A549 (cell line): ENCODE data around the gene AFG1L. TPM values are rescaled to one million over a fixed set of nuclear protein-coding genes. Genes with fewer than 3 reads are reported as not detected.

Source experiments
- ATAC-seq, 2 experiments: fragments of 200-7000 bp in 1 of 2; fragments of >200 bp in 1 of 2; cut with Nextera tagmentation in 1 of 2; cut with Tn5 transposase in 1 of 2; 3 replicates each; pipeline versions ENCODE4 v1.8.0 to v1.9.1; 2018 to 2020; ENCODE audit warnings: mild to moderate bottlenecking in 1 of 2, moderate library complexity in 1 of 2
- CTCF ChIA-PET: fragments of 300-600 bp; sonication (Branson Sonifier 250); formaldehyde crosslinking; extraction: SDS; loops from one replicate; lab custom pipeline; 2021; ENCODE audit warnings: antibody characterized with exemption, inconsistent platforms; lab: Yijun Ruan, JAX
- POLR2A ChIA-PET: fragments of 350-600 bp; formaldehyde crosslinking; extraction: SDS; loops from one replicate; lab custom pipeline; 2021; ENCODE audit warnings: antibody characterized with exemption, inconsistent platforms; lab: Yijun Ruan, JAX
- DNase-seq, 2 experiments: peaks; one replicate each; pipeline versions ENCODE4 v3.0.0 to v3.0.0-alpha.2; 2011 to 2016; ENCODE audit warnings: low read depth in 1 of 2, low spot score in 1 of 2
- FAIRE-seq: peaks from 2 replicates; lab custom pipeline; 2011; peaks lifted over from hg19 to GRCh38; lab: Jason Lieb, UNC
- H3K27ac ChIP-seq, 2 experiments: fragments of >200 bp; sonication (Bioruptor Twin); formaldehyde crosslinking; 3 replicates each; pipeline ENCODE4 v1.5.1; 2016 to 2017
- H3K4me1 ChIP-seq: fragments of >200 bp; sonication (Bioruptor Twin); formaldehyde crosslinking; 3 replicates; pipeline ENCODE4 v1.6.1; 2016
- H3K4me2 ChIP-seq: fragments of >200 bp; sonication (Bioruptor Twin); formaldehyde crosslinking; 3 replicates; pipeline ENCODE4 v1.6.1; 2016
- H3K4me3 ChIP-seq: fragments of >200 bp; sonication (Bioruptor Twin); formaldehyde crosslinking; 3 replicates; pipeline ENCODE4 v1.5.1; 2016
- H3K9me3 ChIP-seq: fragments of >200 bp; sonication (Bioruptor Twin); formaldehyde crosslinking; 3 replicates; pipeline ENCODE4 v1.6.1; 2016
- EHMT2 ChIP-seq: fragments of 200-600 bp; sonication (generic); IDR thresholded peaks from 2 replicates; pipeline ENCODE4 v1.6.1; 2016; ENCODE audit warnings: antibody characterized with exemption, low read depth, mild to moderate bottlenecking, moderate library complexity
- EP300 ChIP-seq, 2 experiments: fragments of >200 bp; sonication (Bioruptor Twin); formaldehyde crosslinking; IDR thresholded peaks; 2 replicates in 1 of 2; 3 replicates in 1 of 2; pipeline ENCODE4 v1.6.1; 2016 to 2017
- ESRRA ChIP-seq: fragments of 150-350 bp; IDR thresholded peaks from 2 replicates; pipeline ENCODE4 v1.6.1; 2014; ENCODE audit warnings: mild to moderate bottlenecking, low read length, borderline replicate concordance
- FOXS1 ChIP-seq: fragments of 250-450 bp; sonication (Bioruptor Pico); IDR thresholded peaks from 2 replicates; pipeline ENCODE4 v1.5.0; 2020; ENCODE audit warnings: mild to moderate bottlenecking, moderate library complexity
- HDAC2 ChIP-seq: fragments of 200-600 bp; sonication (generic); IDR thresholded peaks from 2 replicates; pipeline ENCODE4 v1.6.1; 2016
- HEYL ChIP-seq: fragments of 250-450 bp; sonication (Bioruptor Pico); IDR thresholded peaks from 2 replicates; pipeline ENCODE4 v1.8.0; 2021; ENCODE audit warnings: mild to moderate bottlenecking, moderate library complexity
- HOXB13 ChIP-seq: fragments of 250-450 bp; sonication (Bioruptor Pico); IDR thresholded peaks from 2 replicates; pipeline ENCODE4 v1.5.0; 2020; ENCODE audit warnings: low read depth, mild to moderate bottlenecking, moderate library complexity
- HOXB5 ChIP-seq: fragments of 250-450 bp; sonication (Bioruptor Pico); IDR thresholded peaks from 2 replicates; pipeline ENCODE4 v1.5.0; 2020; ENCODE audit warnings: mild to moderate bottlenecking, moderate library complexity
- JUN ChIP-seq, 2 experiments: fragments of >200 bp; sonication (Bioruptor Twin); formaldehyde crosslinking; IDR thresholded peaks; 2 replicates in 1 of 2; 3 replicates in 1 of 2; pipeline ENCODE4 v1.6.1; 2016 to 2017
- JUNB ChIP-seq: fragments of >200 bp; sonication (Bioruptor Twin); formaldehyde crosslinking; IDR thresholded peaks from 2 replicates; pipeline ENCODE4 v1.6.1; 2016
- KDM5A ChIP-seq: fragments of 200-600 bp; sonication (generic); IDR thresholded peaks from 2 replicates; pipeline ENCODE4 v1.6.1; 2016; ENCODE audit warnings: antibody characterized with exemption, mild to moderate bottlenecking
- MAZ ChIP-seq: fragments of 150-350 bp; IDR thresholded peaks from 2 replicates; pipeline ENCODE4 v1.6.1; 2014; ENCODE audit warnings: antibody characterized with exemption, low read depth, low read length, borderline replicate concordance
- MYC ChIP-seq: IDR thresholded peaks from 2 replicates; pipeline ENCODE4 v1.6.1; 2012; ENCODE audit warnings: mild to moderate bottlenecking, inconsistent platforms, low read length, improper control_type of control experiment, borderline replicate concordance
- NR3C1 ChIP-seq: fragments of >200 bp; sonication (Bioruptor Twin); formaldehyde crosslinking; IDR thresholded peaks from 3 replicates; pipeline ENCODE4 v1.6.1; 2017
- RAD21 ChIP-seq, 2 experiments: fragments of >200 bp in 1 of 2; sonication (Bioruptor Twin) in 1 of 2; formaldehyde crosslinking in 1 of 2; IDR thresholded peaks in 1 of 2; conservative IDR thresholded peaks in 1 of 2; 2 replicates in 1 of 2; 3 replicates in 1 of 2; pipeline ENCODE4 v1.6.1; 2012 to 2018; ENCODE audit warnings: inconsistent platforms in 1 of 2
- RARB ChIP-seq: fragments of 250-450 bp; sonication (Bioruptor Pico); IDR thresholded peaks from 2 replicates; pipeline ENCODE4 v1.8.0; 2021; ENCODE audit warnings: mild to moderate bottlenecking, moderate library complexity
- RCOR1 ChIP-seq: fragments of 150-350 bp; IDR thresholded peaks from 2 replicates; pipeline ENCODE4 v1.6.1; 2014; ENCODE audit warnings: antibody characterized with exemption, low read length, low read depth
- SREBF2 ChIP-seq: fragments of 450-650 bp; IDR thresholded peaks from 2 replicates; pipeline ENCODE4 v1.6.1; 2014; ENCODE audit warnings: mild to moderate bottlenecking, moderate library complexity
- TFCP2L1 ChIP-seq: fragments of 250-450 bp; sonication (Bioruptor Pico); IDR thresholded peaks from 2 replicates; pipeline ENCODE4 v1.5.0; 2021; ENCODE audit warnings: mild to moderate bottlenecking
- TP53 ChIP-seq: fragments of 250-450 bp; sonication (Bioruptor Pico); IDR thresholded peaks from 2 replicates; pipeline ENCODE4 v1.5.0; 2021; ENCODE audit warnings: mild to moderate bottlenecking, moderate library complexity
- ZC3H11A ChIP-seq: fragments of 450-650 bp; IDR thresholded peaks from 2 replicates; pipeline ENCODE4 v1.6.1; 2014; ENCODE audit warnings: antibody characterized with exemption, mild to moderate bottlenecking
- ZFP36 ChIP-seq: fragments of 450-650 bp; IDR thresholded peaks from 2 replicates; pipeline ENCODE4 v1.6.1; 2014; ENCODE audit warnings: borderline replicate concordance; ENCODE audit not compliant: partially characterized antibody
- ZSCAN20 ChIP-seq: fragments of 250-450 bp; sonication (Bioruptor Pico); IDR thresholded peaks from 2 replicates; pipeline ENCODE4 v1.8.0; 2022; ENCODE audit warnings: mild to moderate bottlenecking, moderate library complexity
- WGBS: methylation state at CpG from one replicate; pipeline ENCODE4 v1.1.6; 2017; ENCODE audit errors: missing lambda C conversion rate; 5-methylcytosine and 5-hydroxymethylcytosine counted together
- polyA plus RNA-seq, 4 experiments: library from polyadenylated mRNA; depleted of rRNA in 3 of 4; stranded (reverse); fragments of >200 nt; fragmentation: RNase III in 1 of 4; extraction: RNeasy Plus Mini Kit Qiagen cat#74134 plus additional on column Dnase treatment in 1 of 4; gene quantifications; 2 replicates in 3 of 4; 3 replicates in 1 of 4; pipeline ENCODE4 v1.2.3, GENCODE V29; 2011 to 2017
- TF ChIP-seq, protein P1 (sequence below): fragments of 450-650 bp; IDR thresholded peaks from 2 replicates; pipeline ENCODE4 v1.6.1; 2014; ENCODE audit warnings: antibody characterized with exemption
- TF ChIP-seq, protein P2 (sequence below): fragments of 200-600 bp; sonication (generic); IDR thresholded peaks from 2 replicates; pipeline ENCODE4 v1.6.1; 2016; ENCODE audit warnings: antibody characterized with exemption, mild to moderate bottlenecking, moderate library complexity

The AFG1L gene
- polyA plus RNA-seq, 2 of the 4 experiments (the other 2 are of a cell fraction): 1.3 to 2.3 TPM

DNA sequence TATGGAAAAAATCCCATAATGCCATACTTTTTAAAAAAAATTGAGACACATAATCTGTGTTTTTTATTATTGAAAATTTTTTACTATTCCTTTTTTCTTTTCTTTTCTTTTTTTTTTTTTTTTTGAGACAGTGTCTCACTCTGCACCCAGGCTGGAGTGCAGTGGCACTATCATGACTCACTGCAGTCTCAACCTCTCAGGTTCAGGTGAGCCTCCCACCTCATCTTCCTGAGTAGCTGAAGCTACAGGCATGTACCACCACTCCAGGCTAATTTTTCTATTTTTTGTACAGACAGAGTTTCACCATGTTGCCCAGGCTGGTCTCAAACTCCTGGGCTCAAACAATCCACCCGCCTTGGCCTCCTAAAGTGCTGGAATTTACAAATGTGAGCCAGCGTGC lies 100.4 kb downstream of the AFG1L start:
- 92% methylated on average over 2 of the region's 2 CpGs for WGBS
- POLR2A ChIA-PET: no interaction called here
- DNase-seq (no peak), ATAC-seq (no peak), FAIRE-seq (no peak)
- CTCF ChIA-PET: no interaction called here
- Histone ChIP-seq H3K9me3 (no peaks in the 10 kb centered on the region), H3K4me2 (no peak overlapping the region), H3K4me3 (no peak overlapping the region), H3K27ac (no peak overlapping the region), H3K4me1 (no peaks in the 10 kb centered on the region)
- no peak for TF ChIP-seq ZFP36
- TF ChIP-seq, protein P1, sequence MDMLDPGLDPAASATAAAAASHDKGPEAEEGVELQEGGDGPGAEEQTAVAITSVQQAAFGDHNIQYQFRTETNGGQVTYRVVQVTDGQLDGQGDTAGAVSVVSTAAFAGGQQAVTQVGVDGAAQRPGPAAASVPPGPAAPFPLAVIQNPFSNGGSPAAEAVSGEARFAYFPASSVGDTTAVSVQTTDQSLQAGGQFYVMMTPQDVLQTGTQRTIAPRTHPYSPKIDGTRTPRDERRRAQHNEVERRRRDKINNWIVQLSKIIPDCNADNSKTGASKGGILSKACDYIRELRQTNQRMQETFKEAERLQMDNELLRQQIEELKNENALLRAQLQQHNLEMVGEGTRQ: no peak
- no peak for TF ChIP-seq ZC3H11A
- TF ChIP-seq FOXS1 (CRISPR knock-in tag): no peak
- TF ChIP-seq HEYL: no peak
- TF ChIP-seq, protein P2, sequence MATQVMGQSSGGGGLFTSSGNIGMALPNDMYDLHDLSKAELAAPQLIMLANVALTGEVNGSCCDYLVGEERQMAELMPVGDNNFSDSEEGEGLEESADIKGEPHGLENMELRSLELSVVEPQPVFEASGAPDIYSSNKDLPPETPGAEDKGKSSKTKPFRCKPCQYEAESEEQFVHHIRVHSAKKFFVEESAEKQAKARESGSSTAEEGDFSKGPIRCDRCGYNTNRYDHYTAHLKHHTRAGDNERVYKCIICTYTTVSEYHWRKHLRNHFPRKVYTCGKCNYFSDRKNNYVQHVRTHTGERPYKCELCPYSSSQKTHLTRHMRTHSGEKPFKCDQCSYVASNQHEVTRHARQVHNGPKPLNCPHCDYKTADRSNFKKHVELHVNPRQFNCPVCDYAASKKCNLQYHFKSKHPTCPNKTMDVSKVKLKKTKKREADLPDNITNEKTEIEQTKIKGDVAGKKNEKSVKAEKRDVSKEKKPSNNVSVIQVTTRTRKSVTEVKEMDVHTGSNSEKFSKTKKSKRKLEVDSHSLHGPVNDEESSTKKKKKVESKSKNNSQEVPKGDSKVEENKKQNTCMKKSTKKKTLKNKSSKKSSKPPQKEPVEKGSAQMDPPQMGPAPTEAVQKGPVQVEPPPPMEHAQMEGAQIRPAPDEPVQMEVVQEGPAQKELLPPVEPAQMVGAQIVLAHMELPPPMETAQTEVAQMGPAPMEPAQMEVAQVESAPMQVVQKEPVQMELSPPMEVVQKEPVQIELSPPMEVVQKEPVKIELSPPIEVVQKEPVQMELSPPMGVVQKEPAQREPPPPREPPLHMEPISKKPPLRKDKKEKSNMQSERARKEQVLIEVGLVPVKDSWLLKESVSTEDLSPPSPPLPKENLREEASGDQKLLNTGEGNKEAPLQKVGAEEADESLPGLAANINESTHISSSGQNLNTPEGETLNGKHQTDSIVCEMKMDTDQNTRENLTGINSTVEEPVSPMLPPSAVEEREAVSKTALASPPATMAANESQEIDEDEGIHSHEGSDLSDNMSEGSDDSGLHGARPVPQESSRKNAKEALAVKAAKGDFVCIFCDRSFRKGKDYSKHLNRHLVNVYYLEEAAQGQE: no peak
- TF ChIP-seq HOXB13 (CRISPR knock-in tag): no peak
- no peak for TF ChIP-seq MYC
- no peak for TF ChIP-seq TP53 (CRISPR knock-in tag)
- TF ChIP-seq ZSCAN20 (CRISPR knock-in tag): no peak
- TF ChIP-seq JUN (IDR thresholded peaks at IDR 0.05): no peak
- TF ChIP-seq RAD21 (conservative IDR thresholded peaks at IDR 0.05 in 1 of 2, IDR thresholded peaks at IDR 0.05 in 1 of 2): no peak
- TF ChIP-seq RCOR1: no peak
- no peak for TF ChIP-seq JUNB
- no peak for TF ChIP-seq EP300 (IDR thresholded peaks at IDR 0.05)
- no peak for TF ChIP-seq HDAC2
- TF ChIP-seq KDM5A: no peak
- no peak for TF ChIP-seq MAZ

- no peak for DNase-seq
- CTCF ChIA-PET: interaction anchor here (0.5 kb wide), 1 partner anchor 768 kb away, joined by 4 read pairs; no protein-coding TSS in a partner anchor
- Histone ChIP-seq H3K9me3 (peaks cover 5% of the 10 kb centered on the region; the same call in 1 of the 3 replicates), H3K27ac (no peak overlapping the region), H3K4me1 (no peaks in the 10 kb centered on the region), H3K4me3 (no peak overlapping the region), H3K4me2 (no peak overlapping the region)
- POLR2A ChIA-PET: no interaction called here
- ATAC-seq: no peak
- FAIRE-seq: no peak
- TF ChIP-seq SREBF2: no peak
- TF ChIP-seq ESRRA: no peak
- no peak for TF ChIP-seq EHMT2
- TF ChIP-seq ZSCAN20 (CRISPR knock-in tag): no peak
- TF ChIP-seq, protein P2: no peak
- TF ChIP-seq HOXB5: no peak
- TF ChIP-seq RARB: no peak
- no peak for TF ChIP-seq NR3C1
- TF ChIP-seq TFCP2L1 (CRISPR knock-in tag): no peak
- 67% methylated on average over 3 of the region's 3 CpGs for WGBS
Measured at GRCh38 chr6:108403236-108403635, 108.4 kb downstream of the AFG1L start.
